Stimulated activated CD4-positive, alpha-beta T cell treated with anti-CD3 and anti-CD28 coated beads, Interleukin-4, amount 100 ng/mL, for 24 hours (primary cell): ENCODE results near the gene KRT36.

Experiments used
- DNase-seq: peaks from one replicate; pipeline ENCODE4 v3.0.0-alpha.2; 2020

Gene KRT36

DNA sequence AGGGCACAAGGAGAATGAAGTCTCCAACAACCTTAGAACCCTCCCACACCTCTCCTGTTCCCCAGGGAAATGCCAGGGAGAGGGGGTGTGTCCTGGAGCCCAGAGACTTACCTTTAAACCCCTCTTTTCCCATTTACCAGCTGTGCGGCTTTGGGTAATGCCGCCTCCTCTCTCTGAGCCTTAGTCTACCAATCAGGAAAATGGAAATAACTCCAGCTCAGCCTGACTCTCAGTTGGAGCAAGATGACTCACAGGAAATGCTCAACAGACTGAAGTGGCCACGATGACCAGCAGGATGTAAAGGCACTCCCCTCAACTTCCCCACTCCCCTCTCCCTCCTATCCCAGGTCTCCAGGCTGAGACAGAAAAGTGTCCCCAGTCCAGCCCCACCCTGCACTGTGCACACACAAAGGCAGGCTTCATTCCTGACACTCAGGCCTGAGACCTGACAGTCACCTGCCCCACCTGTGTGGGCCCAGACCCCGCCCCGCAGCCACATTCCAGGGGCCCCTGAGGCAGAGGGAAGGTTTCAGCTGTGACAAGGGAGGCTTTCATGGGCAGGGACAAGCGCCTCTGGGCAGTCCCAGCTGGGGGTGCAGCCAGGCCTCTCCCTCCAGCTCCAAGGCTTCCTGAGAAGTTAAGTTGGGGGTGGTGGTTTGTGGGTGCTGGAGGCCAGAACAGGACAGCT, 32.0 kb upstream of the KRT36 start:
- DNase-seq, result no peak

- DNase-seq, result no peak
Measured at GRCh38 chr17:41520821-41521521, 31.3 kb upstream of the KRT36 start.

GRCh38 chr17:41519501-41520224, 30.0 kb upstream of the KRT36 start:
- no peak for DNase-seq

DNA sequence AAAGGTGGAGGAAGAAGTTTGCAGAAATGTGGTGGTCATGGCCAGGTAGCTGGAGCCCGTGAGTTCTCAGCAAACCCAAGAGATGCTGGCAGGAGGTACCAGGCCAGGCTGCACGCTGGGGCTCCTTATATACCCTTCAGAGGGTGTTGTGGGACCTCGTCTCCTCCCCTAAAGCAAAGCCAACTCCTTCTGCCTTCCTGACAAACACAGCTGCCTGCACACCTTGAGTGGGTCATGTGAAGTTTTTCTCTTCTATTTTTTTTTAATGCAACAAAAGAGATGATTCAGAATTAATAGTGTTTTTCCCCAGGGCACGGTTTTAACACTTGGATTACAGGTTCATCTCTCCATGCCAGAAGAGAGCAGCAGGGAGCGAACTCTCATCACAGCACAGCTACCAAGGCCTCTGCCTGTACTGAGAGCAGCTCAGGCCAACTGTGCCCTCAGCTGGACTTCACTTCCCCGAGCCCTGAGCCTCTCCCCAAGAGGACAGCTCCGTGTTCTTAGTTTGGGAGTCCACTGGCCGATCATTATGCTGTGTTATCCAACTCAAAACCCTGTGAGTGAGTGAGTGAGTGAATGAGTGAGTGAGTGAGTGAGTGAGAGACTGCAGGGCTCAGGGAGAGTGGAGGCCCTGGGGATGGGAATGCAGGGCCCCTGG, 29.2 kb upstream of the KRT36 start, which contains the start of gene KRT15:
Gene KRT15, minus strand, starts transcription at position 102 of the 661 bp plus-strand sequence. Its CDS starts 63 bp downstream, at position 39.
- no peak for DNase-seq

GRCh38 chr17:41518031-41518430, 28.3 kb upstream of the KRT36 start:
- DNase-seq, result no peak

DNA sequence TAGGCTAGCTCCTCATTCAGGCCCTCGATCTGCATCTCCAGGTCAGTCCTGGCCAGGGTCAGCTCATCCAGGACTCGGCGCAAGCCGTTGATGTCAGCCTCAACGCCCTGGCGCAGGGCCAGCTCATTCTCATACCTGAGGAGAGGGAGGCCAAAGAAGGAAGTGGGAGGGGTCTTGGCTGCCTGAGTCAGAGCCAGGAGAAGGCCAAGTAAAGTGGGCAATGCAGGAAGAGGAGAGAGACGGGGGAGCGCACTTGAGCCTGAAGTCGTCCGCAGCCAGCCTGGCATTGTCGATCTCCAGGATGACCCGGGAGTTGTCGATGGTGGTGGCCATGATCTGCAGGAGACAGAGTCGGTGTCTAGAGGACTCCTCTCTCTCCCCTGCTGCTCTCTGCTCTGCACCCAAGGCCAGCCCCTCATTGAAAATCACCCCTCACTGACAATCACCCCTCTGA, 27.1 kb upstream of the KRT36 start:
- no peak for DNase-seq

DNA sequence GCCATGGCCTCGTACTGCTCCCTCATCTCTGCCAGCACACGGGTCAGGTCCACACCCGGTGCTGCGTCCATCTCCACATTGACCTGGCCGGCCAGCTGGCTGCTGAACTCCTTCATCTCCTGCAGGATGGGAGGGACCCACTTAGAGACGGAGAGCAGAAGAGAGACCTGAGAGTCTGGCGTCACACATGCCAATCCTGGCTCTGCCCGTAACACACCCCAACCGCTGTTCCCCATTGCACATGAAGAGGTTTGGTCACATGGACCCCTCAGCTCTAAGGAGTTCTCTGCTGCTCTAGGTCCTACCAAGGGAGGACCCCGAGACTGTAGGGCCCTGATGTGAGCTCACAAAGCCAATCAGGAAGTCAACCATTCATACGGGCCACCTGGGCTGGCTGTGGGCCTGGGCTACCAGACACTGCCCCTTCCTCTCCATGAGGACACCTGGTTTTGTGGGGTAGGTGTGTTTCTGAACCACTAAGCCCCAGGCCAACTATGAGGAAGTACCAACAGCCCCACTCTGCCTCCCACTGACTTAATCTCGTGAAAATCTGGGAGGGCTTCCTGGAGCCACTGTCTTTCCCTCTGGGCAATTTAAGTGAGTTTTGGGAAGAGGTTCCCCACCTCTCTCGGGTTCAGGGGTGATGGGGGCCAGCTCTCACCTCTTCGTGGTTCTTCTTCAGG, 26.6 kb upstream of the KRT36 start:
- DNase-seq, result no peak

DNA sequence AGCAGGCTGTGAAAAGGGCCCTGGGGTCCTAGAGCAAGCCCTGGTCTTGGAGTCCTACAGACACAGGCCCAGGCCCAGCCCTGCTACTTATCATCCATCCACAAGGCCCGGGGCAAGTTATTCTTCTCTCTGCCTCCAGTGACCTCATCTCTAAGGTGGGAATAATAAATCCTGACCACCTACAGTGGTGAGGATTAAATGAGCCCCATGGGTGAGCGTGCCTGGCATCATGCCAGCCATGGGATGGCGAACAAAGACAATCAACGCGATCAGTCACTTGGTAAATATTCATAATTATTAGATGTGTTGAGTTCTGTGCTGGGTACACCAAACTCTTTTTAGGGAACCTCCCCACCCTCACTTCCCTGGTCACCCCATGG, 23.4 kb upstream of the KRT36 start:
- no peak for DNase-seq

DNA sequence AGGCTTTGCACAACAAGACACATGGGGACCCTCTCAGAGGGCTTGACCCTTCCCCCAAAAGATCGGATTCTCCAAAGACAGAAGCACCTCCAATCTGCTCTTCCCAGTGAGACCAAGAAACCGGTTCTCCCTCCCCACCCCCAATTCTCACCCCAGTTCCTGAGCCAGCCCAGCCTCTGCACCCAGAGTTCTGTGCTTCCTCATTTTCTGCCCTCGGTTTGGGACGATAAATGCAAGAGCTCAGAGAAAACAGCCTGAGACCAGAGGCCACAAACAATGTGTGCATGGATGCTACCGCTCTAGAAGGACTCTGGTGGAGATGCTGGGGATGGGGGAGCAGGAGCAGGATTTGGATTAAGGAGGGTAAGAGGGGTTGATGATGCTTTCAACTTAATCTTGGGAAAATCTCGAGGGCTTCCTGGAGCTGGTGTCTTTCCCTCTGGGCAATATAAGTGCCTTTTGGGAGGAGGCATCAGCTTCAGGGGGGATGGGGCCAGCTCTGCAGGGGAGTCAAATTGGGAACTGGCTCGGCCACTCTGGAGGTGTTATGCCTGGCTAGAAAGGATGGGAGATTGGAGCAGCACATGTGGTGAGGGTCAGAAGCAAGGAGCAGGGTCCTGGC, 22.9 kb upstream of the KRT36 start:
- no peak for DNase-seq

GRCh38 chr17:41511716-41512115, 22.0 kb upstream of the KRT36 start:
- no peak for DNase-seq

GRCh38 chr17:41511116-41511515, 21.4 kb upstream of the KRT36 start:
- no peak for DNase-seq

DNA sequence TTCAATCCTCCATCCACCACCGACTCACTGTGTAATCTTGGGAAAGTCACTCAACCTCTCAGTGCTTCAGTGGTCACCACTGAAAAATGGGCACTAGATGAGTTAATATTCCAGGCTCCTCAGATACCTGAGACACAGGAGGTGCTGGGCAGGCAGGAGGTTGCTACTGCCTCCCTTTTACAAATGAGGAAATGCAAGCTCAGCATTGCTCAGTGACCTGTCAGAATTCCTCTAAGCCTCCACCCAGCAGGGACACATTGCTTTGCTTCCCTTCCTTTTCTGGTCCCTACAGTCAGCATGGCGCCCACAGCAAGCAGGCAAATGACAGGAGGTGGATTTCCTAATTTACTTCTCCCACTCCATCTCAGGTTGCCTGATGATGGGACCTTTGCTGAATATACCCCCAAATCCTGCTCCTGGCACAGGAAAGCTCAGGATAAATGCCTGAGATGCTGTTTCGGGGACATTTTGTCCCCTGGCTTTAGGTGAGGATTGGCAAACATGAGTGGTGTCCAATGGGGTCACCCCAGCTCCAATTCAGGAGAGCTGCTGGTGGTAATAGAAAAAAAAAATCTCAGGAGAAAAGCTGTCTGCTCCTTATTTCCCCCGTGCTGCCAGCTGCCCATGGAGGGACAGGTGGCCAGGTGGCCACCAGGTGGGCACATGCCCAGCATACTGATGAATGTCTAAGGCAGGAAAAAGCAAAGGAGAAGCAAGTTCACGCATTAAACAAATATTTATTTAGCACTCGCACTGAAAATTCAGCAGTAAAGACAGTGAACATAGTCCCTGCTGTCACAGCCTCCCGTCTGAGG, 20.7 kb upstream of the KRT36 start:
- no peak for DNase-seq

DNA sequence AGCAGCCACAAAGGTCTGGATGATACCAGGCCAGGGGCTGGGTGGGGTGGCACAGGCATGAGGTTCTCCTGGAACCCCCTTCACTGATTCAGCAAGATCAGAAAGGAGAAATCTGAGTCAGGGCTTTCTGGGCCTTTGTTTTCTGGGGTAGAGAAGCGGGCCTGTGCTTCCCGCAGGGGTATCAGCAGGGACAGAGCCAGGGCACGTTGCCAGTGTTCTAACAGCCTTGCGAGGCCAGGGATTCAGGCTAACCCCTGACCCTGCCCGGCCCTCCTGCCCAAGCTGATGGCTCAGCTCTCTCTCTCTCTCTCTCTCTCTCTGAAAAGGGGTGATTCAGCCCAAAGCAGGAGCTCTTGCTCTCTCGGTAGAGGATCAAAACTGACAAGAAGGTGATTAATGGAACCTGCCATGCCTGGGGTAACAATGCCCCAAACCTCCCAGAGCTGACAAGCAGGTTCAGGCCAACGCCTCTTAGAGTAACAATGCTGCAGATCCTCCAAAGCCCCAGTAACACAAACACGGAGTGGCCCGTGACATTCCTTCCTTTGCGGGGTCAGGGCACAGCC, 17.7 kb upstream of the KRT36 start:
- no peak for DNase-seq

GRCh38 chr17:41505809-41506767, 16.4 kb upstream of the KRT36 start:
- no peak for DNase-seq

- no peak for DNase-seq
Measured at GRCh38 chr17:41505007-41505808, 15.5 kb upstream of the KRT36 start, which contains the start of gene KRT13. Gene KRT13, minus strand, starts transcription at chr17:41505612. Its CDS starts 62 bp downstream, at chr17:41505550.

GRCh38 chr17:41504246-41504977, 14.7 kb upstream of the KRT36 start:
- DNase-seq, result no peak

- DNase-seq, result no peak
Measured at GRCh38 chr17:41503202-41503601, 13.5 kb upstream of the KRT36 start.
